GM13976 (cell line): Measurements from ENCODE around the gene TBC1D4.

Source experiments
- DNase-seq: peaks from one replicate; pipeline ENCODE4 v3.0.0; 2012; ENCODE audit warnings: low spot score
- CTCF ChIP-seq: IDR thresholded peaks from 2 replicates; pipeline ENCODE4 v1.5.1; 2012; ENCODE audit warnings: borderline replicate concordance, mild to moderate bottlenecking; ENCODE audit not compliant: insufficient read depth; ENCODE audit errors: extremely low read depth, missing control alignments, control extremely low read depth
- in situ Hi-C: fragments of 300-500 bp; cut with MboI; formaldehyde crosslinking; loops from one replicate; pipeline ENCODE4 v1.12.0; 2022; ENCODE audit warnings: low sequenced_read_pairs, mixed read lengths, inconsistent platforms; ENCODE audit not compliant: unreplicated experiment

The TBC1D4 gene

GRCh38 chr13:75390229-75390628 lies 91.7 kb downstream of the TBC1D4 start:
- no peak for DNase-seq
- in situ Hi-C loops, result no loop called here
- TF ChIP-seq CTCF, result no peak

GRCh38 chr13:75385708-75386083 lies 96.3 kb downstream of the TBC1D4 start:
- DNase-seq, result no peak
- no peak for TF ChIP-seq CTCF
- in situ Hi-C loops, result no loop called here

GRCh38 chr13:75384879-75385707 lies 96.9 kb downstream of the TBC1D4 start:
- in situ Hi-C loops, result no loop called here
- no peak for DNase-seq
- no peak for TF ChIP-seq CTCF

- no peak for TF ChIP-seq CTCF
- in situ Hi-C loops, result no loop called here
- no peak for DNase-seq
These were observed 98.8 kb downstream of the TBC1D4 start for GRCh38 chr13:75383064-75383715.

- no peak for TF ChIP-seq CTCF
- no peak for DNase-seq
- in situ Hi-C loops, result no loop called here
These were observed 103.7 kb downstream of the TBC1D4 start for GRCh38 chr13:75378301-75378700.

GRCh38 chr13:75376792-75377402 lies 105.1 kb downstream of the TBC1D4 start:
- no peak for TF ChIP-seq CTCF
- in situ Hi-C loops, result no loop called here

More at GRCh38 chr13:75376792-75377402, 105.1 kb downstream of the TBC1D4 start:
- DNase-seq, result no peak
